Measurements from ENCODE around the gene SPSB2.

SPSB2 gene

DNA sequence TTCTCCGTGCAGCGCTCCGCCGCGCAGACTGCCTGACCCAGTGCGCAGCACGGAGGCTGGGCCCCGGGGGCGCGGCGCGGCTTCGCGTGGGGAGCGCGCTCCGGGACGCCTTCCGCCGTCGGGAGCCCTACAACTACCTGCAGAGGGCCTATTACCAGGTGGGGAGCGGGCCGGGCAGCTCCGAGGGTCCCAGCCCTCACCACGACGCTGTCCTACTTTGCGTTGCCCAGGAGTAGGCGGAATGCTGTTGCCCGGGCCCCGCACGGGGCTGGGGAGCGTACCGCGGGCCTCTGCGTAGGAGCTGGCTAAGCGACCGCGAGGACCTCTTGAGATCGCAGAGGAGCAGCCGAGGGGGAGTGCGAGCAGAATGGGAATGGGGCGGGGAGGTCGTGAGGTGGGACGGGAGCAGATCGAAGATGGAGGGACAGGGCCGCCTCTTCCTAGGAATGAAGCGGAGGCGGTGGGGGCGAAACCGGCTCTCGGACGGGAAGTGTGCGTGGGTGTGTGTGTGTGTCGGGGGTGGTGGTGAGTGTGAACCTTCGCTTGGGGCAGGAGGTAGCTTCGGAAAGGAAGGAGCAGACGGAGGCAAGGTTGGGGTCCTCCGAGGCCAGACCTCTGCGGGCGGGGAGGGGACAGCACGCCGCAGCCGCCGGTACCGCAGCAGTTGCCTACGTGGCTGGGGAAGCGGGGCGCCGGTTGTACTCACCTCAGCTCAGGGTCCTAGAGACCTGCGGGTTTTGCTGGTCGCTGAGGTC is 44.1 kb downstream of the SPSB2 start:
- ChIA-PET POLR2A (interaction anchor here (0.8 to 6.0 kb wide), 15 partner anchors 8 to 295 kb away, joined by 3 to 55 read pairs (median 4); partner anchors contain the start of genes CDCA3, COPS7A, GAPDH and MLF2), CTCF (interaction anchor here (0.6 to 3.0 kb wide), 7 partner anchors 43 to 95 kb away, joined by 3 to 10 read pairs (median 3); partner anchors contain the start of gene MLF2)
- TF ChIP-seq ZNF24 (tag by site-specific recombination; IDR thresholded peaks at IDR 0.05) = no peak
- no peak for TF ChIP-seq ZNF37A (tag by site-specific recombination; IDR thresholded peaks at IDR 0.05)
- TF ChIP-seq, protein P1, sequence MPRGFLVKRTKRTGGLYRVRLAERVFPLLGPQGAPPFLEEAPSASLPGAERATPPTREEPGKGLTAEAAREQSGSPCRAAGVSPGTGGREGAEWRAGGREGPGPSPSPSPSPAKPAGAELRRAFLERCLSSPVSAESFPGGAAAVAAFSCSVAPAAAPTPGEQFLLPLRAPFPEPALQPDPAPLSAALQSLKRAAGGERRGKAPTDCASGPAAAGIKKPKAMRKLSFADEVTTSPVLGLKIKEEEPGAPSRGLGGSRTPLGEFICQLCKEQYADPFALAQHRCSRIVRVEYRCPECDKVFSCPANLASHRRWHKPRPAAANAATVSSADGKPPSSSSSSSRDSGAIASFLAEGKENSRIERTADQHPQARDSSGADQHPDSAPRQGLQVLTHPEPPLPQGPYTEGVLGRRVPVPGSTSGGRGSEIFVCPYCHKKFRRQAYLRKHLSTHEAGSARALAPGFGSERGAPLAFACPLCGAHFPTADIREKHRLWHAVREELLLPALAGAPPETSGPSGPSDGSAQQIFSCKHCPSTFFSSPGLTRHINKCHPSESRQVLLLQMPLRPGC (tag by site-specific recombination; IDR thresholded peaks at IDR 0.05) = 0 out of 2 replicates have a peak, but pooled peaks have one; percentile 43
- no peak for TF ChIP-seq ZNF830 (tag by site-specific recombination; IDR thresholded peaks at IDR 0.05; ENCODE audit: low read depth)
- TF ChIP-seq ZNF785 (tag by site-specific recombination; IDR thresholded peaks at IDR 0.05) = 0 out of 2 replicates have a peak, but pooled peaks have one; percentile 18
- no peak for TF ChIP-seq ZNF473 (tag by site-specific recombination; IDR thresholded peaks at IDR 0.05)
- TF ChIP-seq ZNF843 (tag by site-specific recombination; IDR thresholded peaks at IDR 0.05) = peak; percentile 73; the same call in 1 of the 2 replicates
- TF ChIP-seq ZNF776 (tag by site-specific recombination; IDR thresholded peaks at IDR 0.05; ENCODE audit: borderline replicate concordance) = no peak
- TF ChIP-seq EGR2 (tag by site-specific recombination; IDR thresholded peaks at IDR 0.05; ENCODE audit: low read depth) = peak; percentile 100
- TF ChIP-seq ZNF629 (tag by site-specific recombination; IDR thresholded peaks at IDR 0.05) = peak; percentile 39
- peak; percentile 66; the same call in 1 of the 2 replicates for TF ChIP-seq SP7 (tag by site-specific recombination; IDR thresholded peaks at IDR 0.05)
- TF ChIP-seq SP2 (tag by site-specific recombination; IDR thresholded peaks at IDR 0.05) = peak; percentile 80
- TF ChIP-seq GLIS1 (tag by site-specific recombination; IDR thresholded peaks at IDR 0.05) = peak; percentile 6; the same call in 1 of the 2 replicates
- TF ChIP-seq ZSCAN5A (tag by site-specific recombination; IDR thresholded peaks at IDR 0.05) = peak; percentile 72; the same call in 1 of the 2 replicates
- TF ChIP-seq ZSCAN30 (tag by site-specific recombination; IDR thresholded peaks at IDR 0.05) = no peak
- no peak for TF ChIP-seq ZNF211 (tag by site-specific recombination; IDR thresholded peaks at IDR 0.05; ENCODE audit: low read depth)
- TF ChIP-seq ZNF600 (tag by site-specific recombination; IDR thresholded peaks at IDR 0.05) = peak; percentile 89
- TF ChIP-seq RBAK (tag by site-specific recombination; IDR thresholded peaks at IDR 0.05) = 0 out of 2 replicates have a peak, but pooled peaks have one; percentile 25
- peak; percentile 59; the same call in 1 of the 2 replicates for TF ChIP-seq REST (tag by site-specific recombination; IDR thresholded peaks at IDR 0.05)
- TF ChIP-seq HIC1 (tag by site-specific recombination; IDR thresholded peaks at IDR 0.05) = no peak
- TF ChIP-seq ZBTB48 (tag by site-specific recombination; IDR thresholded peaks at IDR 0.05) = peak; percentile 55
- TF ChIP-seq ZFP3 (tag by site-specific recombination; IDR thresholded peaks at IDR 0.05; ENCODE audit: low read depth) = no peak
- no peak for TF ChIP-seq ZNF114 (tag by site-specific recombination; IDR thresholded peaks at IDR 0.05)
- TF ChIP-seq ZNF335 (tag by site-specific recombination; conservative IDR thresholded peaks at IDR 0.05) = peak; percentile 99
- peak; percentile 77; the same call in 1 of the 2 replicates for TF ChIP-seq ZBTB17 (tag by site-specific recombination; IDR thresholded peaks at IDR 0.05)
- no peak for TF ChIP-seq TRIM28 (IDR thresholded peaks at IDR 0.05; ENCODE audit: borderline replicate concordance, low read length)
- peak; percentile 61; the same call in 1 of the 2 replicates for TF ChIP-seq ZNF10 (tag by site-specific recombination; IDR thresholded peaks at IDR 0.05)
- TF ChIP-seq ZNF610 (tag by site-specific recombination; IDR thresholded peaks at IDR 0.05; ENCODE audit: borderline replicate concordance) = no peak; the same call in 1 of the 2 replicates

More for the DNA sequence above, 44.1 kb downstream of the SPSB2 start:
- Histone ChIP-seq H3K4me1 (ENCODE audit: control insufficient read depth, insufficient read depth, low read length) (no peaks in the 10 kb centered on the region), H3K36me3 (ENCODE audit: control insufficient read depth in 2 of 2, insufficient read depth in 1 of 2, low read length in 2 of 2) (peaks cover 3 to 40% of the 10 kb centered on the region in 2 experiments), H3K4me3 (ENCODE audit: low read depth, low read length) (peak overlapping the region; percentile 47), H3K9me3 (ENCODE audit: control insufficient read depth, insufficient read depth, low read depth, low read length) (no peaks in the 10 kb centered on the region), H3K27ac (ENCODE audit: extremely low read depth, low read depth, low read length) (peak overlapping the region; percentile 86; the same call in 1 of the 2 replicates)
